HEK293 (cell line): ENCODE data around the gene GBA3.

Experiments used
- ATF2 ChIP-seq: fragments of 450-650 bp; formaldehyde crosslinking; IDR thresholded peaks from 2 replicates; pipeline ENCODE4 v1.5.1; 2016; ENCODE audit warnings: missing biosample characterization, missing genetic modification characterization, low read depth
- CTCF ChIP-seq: fragments of 450-650 bp; formaldehyde crosslinking; IDR thresholded peaks from 2 replicates; pipeline ENCODE4 v1.5.1; 2016; ENCODE audit warnings: missing biosample characterization, missing genetic modification characterization
- KLF10 ChIP-seq: fragments of 450-650 bp; IDR thresholded peaks from 2 replicates; pipeline ENCODE4 v1.5.1; 2018; ENCODE audit warnings: missing biosample characterization, mild to moderate bottlenecking, missing genetic modification characterization
- SCRT2 ChIP-seq: fragments of 450-650 bp; formaldehyde crosslinking; IDR thresholded peaks from 2 replicates; pipeline ENCODE4 v1.5.1; 2016; ENCODE audit warnings: missing biosample characterization, missing genetic modification characterization
- TCF7L2 ChIP-seq: IDR thresholded peaks from 2 replicates; pipeline ENCODE4 v1.6.1; 2011; ENCODE audit warnings: low read depth, mild to moderate bottlenecking, inconsistent platforms, low read length, moderate library complexity, borderline replicate concordance
- YY1 ChIP-seq: fragments of 450-650 bp; formaldehyde crosslinking; IDR thresholded peaks from 2 replicates; pipeline ENCODE4 v1.5.1; 2018; ENCODE audit warnings: missing biosample characterization, missing genetic modification characterization
- ZNF510 ChIP-seq: fragments of 450-650 bp; formaldehyde crosslinking; IDR thresholded peaks from 2 replicates; pipeline ENCODE4 v1.5.1; 2018; ENCODE audit warnings: mild to moderate bottlenecking, missing genetic modification characterization, missing biosample characterization; ENCODE audit not compliant: insufficient replicate concordance
- ZNF521 ChIP-seq: fragments of 450-650 bp; formaldehyde crosslinking; IDR thresholded peaks from 2 replicates; pipeline ENCODE4 v1.5.1; 2017; ENCODE audit warnings: missing biosample characterization, mild to moderate bottlenecking, missing genetic modification characterization
- ZNF768 ChIP-seq: fragments of 450-650 bp; formaldehyde crosslinking; IDR thresholded peaks from 2 replicates; pipeline ENCODE4 v1.5.1; 2018; ENCODE audit warnings: missing biosample characterization, mild to moderate bottlenecking, missing genetic modification characterization

- TF ChIP-seq CTCF (tag by site-specific recombination) (no peak), SCRT2 (tag by site-specific recombination) (no peak), KLF10 (tag by site-specific recombination) (no peak), YY1 (no peak), ATF2 (tag by site-specific recombination) (no peak), ZNF768 (tag by site-specific recombination) (no peak), TCF7L2 (no peak), ZNF510 (tag by site-specific recombination) (no peak), ZNF521 (tag by site-specific recombination) (no peak)
Observed at GRCh38 chr4:22801391-22801790, 108.7 kb downstream of the GBA3 start.
